IMR-90 (cell line): ENCODE data around the gene IGLL5. TPM values are rescaled to one million over a fixed set of nuclear protein-coding genes. Genes with fewer than 3 reads are reported as not detected.

Experiments used
- ATAC-seq: fragments of 200-7000 bp; cut with Tn5 transposase; 2 replicates; pipeline ENCODE4 v1.9.1; 2020; ENCODE audit warnings: low read depth, mild to moderate bottlenecking, moderate library complexity
- BruUV-seq: library from RNA; stranded (reverse); fragments of 400-500 nt; replicated peaks from 2 replicates; lab custom pipeline; 2021; lab: Mats Ljungman, UMichigan
- CTCF ChIA-PET: fragments of 300-600 bp; formaldehyde crosslinking; extraction: SDS; loops from one replicate; lab custom pipeline; 2021; ENCODE audit warnings: antibody characterized with exemption; lab: Yijun Ruan, JAX
- POLR2A ChIA-PET: fragments of 300-600 bp; sonication (Branson Sonifier 250); formaldehyde crosslinking; loops from one replicate; lab custom pipeline; 2022; ENCODE audit warnings: antibody characterized with exemption; ENCODE audit not compliant: unreplicated experiment; lab: Charles Lee
- DNase-seq: peaks from one replicate; pipeline ENCODE4 v3.0.0; 2013
- H2AFZ ChIP-seq: replicated peaks from 2 replicates; pipeline ENCODE3; 2013; ENCODE audit warnings: low read length, mild to moderate bottlenecking; ENCODE audit not compliant: poor library complexity
- H2AK5ac ChIP-seq: 2 replicates; pipeline ENCODE4 v1.6.1; 2013; ENCODE audit warnings: low read depth, low read length, inconsistent platforms
- H2AK9ac ChIP-seq: replicated peaks from 2 replicates; pipeline ENCODE3; 2013; ENCODE audit warnings: mild to moderate bottlenecking, low read depth, low read length, moderate library complexity; ENCODE audit not compliant: poor library complexity
- H2BK120ac ChIP-seq: 2 replicates; pipeline ENCODE4 v1.6.1; 2013; ENCODE audit warnings: low read depth, low read length, inconsistent platforms
- H2BK15ac ChIP-seq: 3 replicates; pipeline ENCODE4 v1.6.1; 2013; ENCODE audit warnings: low read depth, low read length, inconsistent platforms
- H2BK20ac ChIP-seq: 2 replicates; pipeline ENCODE4 v1.6.1; 2013; ENCODE audit warnings: low read depth, mild to moderate bottlenecking, inconsistent platforms, low read length, moderate library complexity
- H2BK5ac ChIP-seq: 2 replicates; pipeline ENCODE4 v1.6.1; 2013; ENCODE audit warnings: mild to moderate bottlenecking, low read depth, low read length, inconsistent platforms; ENCODE audit not compliant: poor library complexity, severe bottlenecking
- H3K14ac ChIP-seq: replicated peaks from 2 replicates; pipeline ENCODE4 v1.6.1; 2013; ENCODE audit warnings: low read depth, low read length, inconsistent platforms
- H3K18ac ChIP-seq: 2 replicates; pipeline ENCODE4 v1.6.1; 2013; ENCODE audit warnings: low read depth, low read length, control low read depth
- H3K23ac ChIP-seq: 2 replicates; pipeline ENCODE4 v1.6.1; 2013; ENCODE audit warnings: low read depth, low read length, inconsistent platforms
- H3K27ac ChIP-seq: 2 replicates; pipeline ENCODE4 v1.5.1; 2013; ENCODE audit warnings: mild to moderate bottlenecking, control low read depth, low read length; ENCODE audit not compliant: insufficient read depth
- H3K27me3 ChIP-seq: 2 replicates; pipeline ENCODE4 v1.6.1; 2013; ENCODE audit warnings: low read length; ENCODE audit not compliant: control insufficient read depth, insufficient read depth
- H3K36me3 ChIP-seq: 2 replicates; pipeline ENCODE4 v1.6.1; 2013; ENCODE audit warnings: low read length, mixed read lengths; ENCODE audit not compliant: control insufficient read depth, insufficient read depth
- H3K4ac ChIP-seq: 2 replicates; pipeline ENCODE4 v1.6.1; 2013; ENCODE audit warnings: low read depth, low read length, inconsistent platforms
- H3K4me1 ChIP-seq: 2 replicates; pipeline ENCODE4 v1.6.1; 2013; ENCODE audit warnings: low read length, mixed read lengths; ENCODE audit not compliant: control insufficient read depth, insufficient read depth
- H3K4me2 ChIP-seq: 2 replicates; pipeline ENCODE4 v1.6.1; 2013; ENCODE audit warnings: low read depth, mild to moderate bottlenecking, control low read depth, low read length, moderate library complexity
- H3K4me3 ChIP-seq: 2 replicates; pipeline ENCODE4 v1.5.1; 2013; ENCODE audit warnings: low read depth, mild to moderate bottlenecking, control low read depth, low read length, moderate library complexity; ENCODE audit not compliant: insufficient read depth
- H3K56ac ChIP-seq: 2 replicates; pipeline ENCODE4 v1.6.1; 2013; ENCODE audit warnings: low read length, inconsistent platforms; ENCODE audit not compliant: insufficient read depth; ENCODE audit errors: extremely low read depth
- H3K79me1 ChIP-seq, 2 experiments: 2 replicates each; pipeline ENCODE4 v1.6.1; 2013; ENCODE audit warnings: low read length in 2 of 2, inconsistent platforms in 1 of 2, low read depth in 1 of 2
- H3K9ac ChIP-seq: 2 replicates; pipeline ENCODE4 v1.6.1; 2013; ENCODE audit warnings: low read depth, low read length, control low read depth
- H3K9me1 ChIP-seq: 2 replicates; pipeline ENCODE4 v1.6.1; 2013; ENCODE audit warnings: low read length, inconsistent platforms; ENCODE audit not compliant: insufficient read depth
- H3K9me3 ChIP-seq: 2 replicates; pipeline ENCODE4 v1.6.1; 2013; ENCODE audit warnings: low read length; ENCODE audit not compliant: control insufficient read depth, insufficient read depth
- H4K20me1 ChIP-seq: 2 replicates; pipeline ENCODE4 v1.6.1; 2013; ENCODE audit warnings: low read length, inconsistent platforms; ENCODE audit not compliant: insufficient read depth
- H4K5ac ChIP-seq: 2 replicates; pipeline ENCODE4 v1.6.1; 2013; ENCODE audit warnings: mild to moderate bottlenecking, low read depth, low read length, control low read depth
- H4K8ac ChIP-seq, 2 experiments: 2 replicates each; pipeline ENCODE4 v1.6.1; 2013; ENCODE audit warnings: low read depth in 2 of 2, low read length in 2 of 2, control low read depth in 1 of 2, inconsistent platforms in 1 of 2
- H4K91ac ChIP-seq: 2 replicates; pipeline ENCODE4 v1.6.1; 2013; ENCODE audit warnings: low read depth, low read length, inconsistent platforms; ENCODE audit not compliant: insufficient read depth
- RAD21 ChIP-seq: IDR thresholded peaks from 2 replicates; pipeline ENCODE4 v1.6.1; 2012; ENCODE audit warnings: low read length, improper control_type of control experiment
- WGBS, 2 experiments: methylation state at CpG; one replicate each; pipeline versions ENCODE4 v1.1.5 to v1.1.7; 2013; ENCODE audit warnings: missing lambda C conversion rate in 2 of 2; ENCODE audit not compliant: insufficient read length in 1 of 2; ENCODE audit errors: extremely low coverage in 2 of 2; 5-methylcytosine and 5-hydroxymethylcytosine counted together
- dilution Hi-C: fragments of 300-500 bp; cut with HindIII; formaldehyde crosslinking; loops from one replicate; pipeline ENCODE4 v1.14.3; 2018; ENCODE audit warnings: low sequenced_read_pairs; ENCODE audit not compliant: unreplicated experiment
- in situ Hi-C: fragments of 300-500 bp; cut with MboI; formaldehyde crosslinking; loops from 3 replicates; pipeline ENCODE4 v1.14.3; 2019; ENCODE audit warnings: low sequenced_read_pairs, inconsistent platforms, mixed read lengths
- intact Hi-C: fragments of 100-400 bp; cut with micrococcal nuclease; formaldehyde crosslinking; loops from 2 replicates; pipeline ENCODE4 v1.10.0; 2022
- polyA plus RNA-seq, 3 experiments: library from polyadenylated mRNA; depleted of rRNA; stranded (reverse); fragments of >200 nt; gene quantifications; 2 replicates each; pipeline ENCODE4 v1.2.3, GENCODE V29; 2012; ENCODE audit warnings: low replicate concordance in 1 of 3
- total RNA-seq: library from RNA; depleted of rRNA; stranded (reverse); fragments of >200 nt; gene quantifications from 2 replicates; pipeline ENCODE4 v1.2.3, GENCODE V29; 2012

The IGLL5 gene
- total and polyA plus RNA-seq, 2 of the 4 experiments (the other 2 are of a cell fraction), result not detected

GRCh38 chr22:22930571-22931556 is 43.2 kb downstream of the IGLL5 start:
- Histone ChIP-seq H2AFZ (no peak overlapping the region), H2BK15ac (no peak overlapping the region), H3K27ac (no peak overlapping the region), H3K18ac (no peak overlapping the region), H2BK5ac (no peak overlapping the region), H3K9me1 (no peaks in the 10 kb centered on the region), H3K9ac (no peak overlapping the region), H3K4me1 (no peaks in the 10 kb centered on the region), H3K4ac (no peak overlapping the region), H3K4me3 (no peak overlapping the region), H2BK20ac (no peak overlapping the region), H3K27me3 (no peaks in the 10 kb centered on the region), H2AK5ac (no peak overlapping the region), H3K9me3 (no peaks in the 10 kb centered on the region), H3K4me2 (no peak overlapping the region), H4K20me1 (no peaks in the 10 kb centered on the region), H3K56ac (no peak overlapping the region), H4K5ac (no peak overlapping the region), H2BK120ac (no peak overlapping the region), H3K14ac (no peak overlapping the region), H2AK9ac (peak overlapping the region; percentile 16), H3K23ac (no peak overlapping the region), H4K91ac (no peak overlapping the region), H3K36me3 (no peaks in the 10 kb centered on the region), H3K79me1 (no peaks in the 10 kb centered on the region), H4K8ac (no peak overlapping the region)
- no peak for ATAC-seq
- WGBS, 2 experiments, result 56% methylated on average over 4 of the region's 9 CpGs; no CpG with 5 or more reads in 1 of the 2 experiments
- CTCF ChIA-PET, result no interaction called here
- dilution Hi-C loops, result no loop called here
- POLR2A ChIA-PET, result interaction anchor here (0.6 kb wide), 1 partner anchor 1054 kb away, joined by 6 read pairs; no protein-coding TSS in a partner anchor
- DNase-seq, result no peak
- in situ Hi-C loops, result no loop called here
- intact Hi-C loops, result no loop called here
- TF ChIP-seq RAD21, result no peak
- no TSS peak for BruUV-seq
